ENCODE data around the gene CXCL10.

CXCL10 gene

GRCh38 chr4:75989846-75990528 lies 33.3 kb downstream of the CXCL10 start:
- no peak for DNase-seq

GRCh38 chr4:75985116-75985515 lies 38.2 kb downstream of the CXCL10 start:
- DNase-seq, result no peak

- DNase-seq, result no peak
These were observed 42.7 kb downstream of the CXCL10 start for GRCh38 chr4:75980576-75980975.

- DNase-seq, result no peak
These were observed 47.1 kb downstream of the CXCL10 start for GRCh38 chr4:75976177-75976576.

GRCh38 chr4:75973766-75974165 lies 49.5 kb downstream of the CXCL10 start:
- no peak for DNase-seq
